Thyroid gland (tissue), 4 donors: Measurements from ENCODE around the gene METTL26.

Experiments
- POLR2A ChIP-seq, 2 donors: fragments of 450-650 bp; IDR thresholded peaks; one replicate each; pipeline ENCODE4 v1.6.1; 2017; ENCODE audit warnings: antibody characterized with exemption in 2 of 2, mild to moderate bottlenecking in 2 of 2, moderate library complexity in 1 of 2
- TF ChIP-seq, protein P1 (sequence below), 6 experiments: fragments of 200-600 bp in 3 of 6; fragments of 450-650 bp in 3 of 6; sonication (generic) in 3 of 6; IDR thresholded peaks; one replicate each; pipeline ENCODE4 v1.5.1; 2016 to 2019; ENCODE audit warnings: antibody characterized with exemption in 6 of 6, mild to moderate bottlenecking in 2 of 6, inconsistent platforms in 1 of 6, moderate library complexity in 1 of 6

DNA sequence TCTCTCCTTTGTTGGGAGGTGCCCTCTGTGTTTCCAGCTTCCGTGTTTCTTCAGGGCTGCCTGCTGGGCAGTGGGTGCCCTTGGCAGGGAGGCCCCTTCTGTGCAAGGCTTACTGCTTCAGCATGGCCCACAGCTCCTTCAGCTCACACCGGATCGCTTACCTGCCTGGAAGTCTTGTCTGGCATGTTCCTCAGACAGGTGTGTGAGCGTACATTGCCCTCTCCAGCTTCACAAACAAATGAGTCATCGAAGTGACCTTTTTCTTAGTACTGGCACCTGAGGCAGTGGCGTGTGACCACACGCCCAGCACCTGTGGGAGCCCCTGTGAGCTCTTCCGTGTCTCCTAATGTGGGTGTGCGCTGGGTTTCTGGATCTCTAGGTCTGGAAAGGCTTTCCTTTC lies 42.7 kb downstream of the METTL26 start:
- TF ChIP-seq, protein P1, sequence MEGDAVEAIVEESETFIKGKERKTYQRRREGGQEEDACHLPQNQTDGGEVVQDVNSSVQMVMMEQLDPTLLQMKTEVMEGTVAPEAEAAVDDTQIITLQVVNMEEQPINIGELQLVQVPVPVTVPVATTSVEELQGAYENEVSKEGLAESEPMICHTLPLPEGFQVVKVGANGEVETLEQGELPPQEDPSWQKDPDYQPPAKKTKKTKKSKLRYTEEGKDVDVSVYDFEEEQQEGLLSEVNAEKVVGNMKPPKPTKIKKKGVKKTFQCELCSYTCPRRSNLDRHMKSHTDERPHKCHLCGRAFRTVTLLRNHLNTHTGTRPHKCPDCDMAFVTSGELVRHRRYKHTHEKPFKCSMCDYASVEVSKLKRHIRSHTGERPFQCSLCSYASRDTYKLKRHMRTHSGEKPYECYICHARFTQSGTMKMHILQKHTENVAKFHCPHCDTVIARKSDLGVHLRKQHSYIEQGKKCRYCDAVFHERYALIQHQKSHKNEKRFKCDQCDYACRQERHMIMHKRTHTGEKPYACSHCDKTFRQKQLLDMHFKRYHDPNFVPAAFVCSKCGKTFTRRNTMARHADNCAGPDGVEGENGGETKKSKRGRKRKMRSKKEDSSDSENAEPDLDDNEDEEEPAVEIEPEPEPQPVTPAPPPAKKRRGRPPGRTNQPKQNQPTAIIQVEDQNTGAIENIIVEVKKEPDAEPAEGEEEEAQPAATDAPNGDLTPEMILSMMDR (IDR thresholded peaks at IDR 0.05) = no peak
- TF ChIP-seq POLR2A (IDR thresholded peaks at IDR 0.05) = peak in 1 of 2 donors; percentile 39
